K562 (cell line): ENCODE data around the gene PRMT7. TPM values are rescaled to one million over a fixed set of nuclear protein-coding genes. Genes with fewer than 3 reads are reported as not detected.

Source experiments
- ATF7 ChIP-seq: fragments of 450-650 bp; IDR thresholded peaks from 2 replicates; pipeline ENCODE4 v1.7.1; 2014; ENCODE audit warnings: mild to moderate bottlenecking, moderate library complexity
- GABPB2 ChIP-seq: fragments of 250-450 bp; sonication (Bioruptor Pico); conservative IDR thresholded peaks from 2 replicates; pipeline ENCODE4 v1.5.1; 2021; ENCODE audit warnings: mild to moderate bottlenecking
- HDAC2 ChIP-seq: fragments of 450-650 bp; IDR thresholded peaks from 2 replicates; pipeline ENCODE4 v1.6.1; 2016; ENCODE audit warnings: mild to moderate bottlenecking
- ILF3 ChIP-seq: fragments of 450-650 bp; IDR thresholded peaks from 2 replicates; pipeline ENCODE4 v1.6.1; 2018; ENCODE audit warnings: antibody characterized with exemption, mild to moderate bottlenecking, moderate library complexity, borderline replicate concordance
- L3MBTL2 ChIP-seq: fragments of 450-650 bp; IDR thresholded peaks from 2 replicates; pipeline ENCODE4 v1.6.1; 2016; ENCODE audit warnings: mild to moderate bottlenecking, moderate library complexity
- MCM2 ChIP-seq: fragments of 450-650 bp; IDR thresholded peaks from 2 replicates; pipeline ENCODE4 v1.6.1; 2017; ENCODE audit warnings: low read depth, mild to moderate bottlenecking
- NELFE ChIP-seq: IDR thresholded peaks from 2 replicates; pipeline ENCODE4 v1.6.1; 2011; ENCODE audit warnings: mild to moderate bottlenecking; ENCODE audit not compliant: insufficient read depth, insufficient read length
- OTX1 ChIP-seq: fragments of 450-650 bp; formaldehyde crosslinking; IDR thresholded peaks from 2 replicates; pipeline ENCODE4 v1.4.0; 2022; ENCODE audit warnings: mild to moderate bottlenecking
- PHF20 ChIP-seq: fragments of 450-650 bp; IDR thresholded peaks from 2 replicates; pipeline ENCODE4 v1.6.1; 2018; ENCODE audit not compliant: partially characterized antibody
- RAD21 ChIP-seq, 2 experiments: fragments of 250-450 bp in 1 of 2; fragments of 450-650 bp in 1 of 2; sonication (Bioruptor Pico) in 1 of 2; formaldehyde crosslinking in 1 of 2; IDR thresholded peaks in 1 of 2; conservative IDR thresholded peaks in 1 of 2; 2 replicates each; pipeline versions ENCODE4 v1.4.0 to v1.8.0; 2020 to 2022; ENCODE audit warnings: mild to moderate bottlenecking in 2 of 2, moderate library complexity in 1 of 2
- RBFOX2 ChIP-seq: fragments of 200-400 bp; formaldehyde crosslinking; IDR thresholded peaks from 2 replicates; pipeline ENCODE4 v1.6.1; 2017; ENCODE audit warnings: low read depth, mild to moderate bottlenecking, low read length, moderate library complexity
- RBM39 ChIP-seq: fragments of 200-400 bp; formaldehyde crosslinking; optimal IDR thresholded peaks from 2 replicates; pipeline ENCODE3; 2018; ENCODE audit warnings: low read depth, low read length
- SMAD4 ChIP-seq: fragments of 250-450 bp; sonication (Bioruptor Pico); conservative IDR thresholded peaks from 2 replicates; pipeline ENCODE4 v1.8.0; 2021; ENCODE audit warnings: inconsistent platforms, mild to moderate bottlenecking, moderate library complexity
- TOE1 ChIP-seq, 2 experiments: fragments of 450-650 bp in 1 of 2; sonication (generic) in 1 of 2; formaldehyde crosslinking in 1 of 2; IDR thresholded peaks; 2 replicates each; pipeline versions ENCODE4 v1.7.1 to v1.8.0; 2016 to 2022; ENCODE audit warnings: borderline replicate concordance in 2 of 2, mild to moderate bottlenecking in 2 of 2, antibody characterized with exemption in 1 of 2, inconsistent platforms in 1 of 2, low read depth in 1 of 2, missing genetic modification reagents in 1 of 2, moderate library complexity in 1 of 2
- ZNF3 ChIP-seq: fragments of 250-450 bp; sonication (Bioruptor Pico); IDR thresholded peaks from 2 replicates; pipeline ENCODE4 v1.5.0; 2021; ENCODE audit warnings: mild to moderate bottlenecking, moderate library complexity
- ZNF408 ChIP-seq: fragments of 250-450 bp; sonication (Bioruptor Pico); IDR thresholded peaks from 2 replicates; pipeline ENCODE4 v1.4.0; 2020; ENCODE audit warnings: low read depth, mild to moderate bottlenecking, moderate library complexity
- ZNF445 ChIP-seq: fragments of 250-450 bp; sonication (Bioruptor Pico); IDR thresholded peaks from 2 replicates; pipeline ENCODE4 v1.4.0; 2020; ENCODE audit warnings: low read depth, mild to moderate bottlenecking, moderate library complexity
- ZNF75A ChIP-seq: fragments of 450-650 bp; formaldehyde crosslinking; IDR thresholded peaks from 2 replicates; pipeline ENCODE4 v1.4.0; 2020; ENCODE audit warnings: mild to moderate bottlenecking
- ZNF79 ChIP-seq: fragments of 250-450 bp; sonication (Bioruptor Pico); IDR thresholded peaks from 2 replicates; pipeline ENCODE4 v1.4.0; 2020; ENCODE audit warnings: low read depth, mild to moderate bottlenecking, moderate library complexity
- ZZZ3 ChIP-seq: fragments of 450-650 bp; IDR thresholded peaks from 2 replicates; pipeline ENCODE4 v1.6.1; 2016; ENCODE audit warnings: antibody characterized with exemption, mild to moderate bottlenecking, moderate library complexity
- polyA plus RNA-seq, 8 experiments: library from polyadenylated mRNA; depleted of rRNA in 4 of 8; stranded (reverse) in 5 of 8; unstranded in 3 of 8; fragments of >200 nt; fragmentation: Nextera tagmentation in 2 of 8; fragmentation: Illumina TruSeq in 1 of 8; extraction: Ambion mirVana in 2 of 8; extraction: Trizol in 1 of 8; gene quantifications; 2 replicates each; pipeline versions ENCODE4 v1.2.1 to v1.2.3, GENCODE V29; 2011 to 2014; ENCODE audit warnings: inconsistent platforms in 1 of 8, missing spikeins in 1 of 8
- total RNA-seq, 7 experiments: library from RNA; depleted of rRNA in 6 of 7; stranded (reverse); fragments of >200 nt in 6 of 7; fragmentation: Illumina TruSeq in 2 of 7; extraction: Trizol in 2 of 7; gene quantifications; 2 replicates each; pipeline versions ENCODE4 v1.2.1 to v1.2.3, GENCODE V29; 2011 to 2021; ENCODE audit warnings: low replicate concordance in 1 of 7
- TF ChIP-seq, protein P1 (sequence below): sonication (generic); formaldehyde crosslinking; IDR thresholded peaks from 2 replicates; pipeline ENCODE4 v1.8.0; 2022; ENCODE audit warnings: missing genetic modification reagents, mild to moderate bottlenecking, borderline replicate concordance
- TF ChIP-seq, protein P2 (sequence below): fragments of 450-650 bp; formaldehyde crosslinking; IDR thresholded peaks from 2 replicates; pipeline ENCODE4 v1.4.0; 2020; ENCODE audit warnings: mild to moderate bottlenecking, mixed read lengths

Gene PRMT7
- total and polyA plus RNA-seq, 9 of the 15 experiments (the other 6 are each of a cell fraction or from before 2014, with no cell fraction given), result 6.4 to 88.8 (median 73.1) TPM

DNA sequence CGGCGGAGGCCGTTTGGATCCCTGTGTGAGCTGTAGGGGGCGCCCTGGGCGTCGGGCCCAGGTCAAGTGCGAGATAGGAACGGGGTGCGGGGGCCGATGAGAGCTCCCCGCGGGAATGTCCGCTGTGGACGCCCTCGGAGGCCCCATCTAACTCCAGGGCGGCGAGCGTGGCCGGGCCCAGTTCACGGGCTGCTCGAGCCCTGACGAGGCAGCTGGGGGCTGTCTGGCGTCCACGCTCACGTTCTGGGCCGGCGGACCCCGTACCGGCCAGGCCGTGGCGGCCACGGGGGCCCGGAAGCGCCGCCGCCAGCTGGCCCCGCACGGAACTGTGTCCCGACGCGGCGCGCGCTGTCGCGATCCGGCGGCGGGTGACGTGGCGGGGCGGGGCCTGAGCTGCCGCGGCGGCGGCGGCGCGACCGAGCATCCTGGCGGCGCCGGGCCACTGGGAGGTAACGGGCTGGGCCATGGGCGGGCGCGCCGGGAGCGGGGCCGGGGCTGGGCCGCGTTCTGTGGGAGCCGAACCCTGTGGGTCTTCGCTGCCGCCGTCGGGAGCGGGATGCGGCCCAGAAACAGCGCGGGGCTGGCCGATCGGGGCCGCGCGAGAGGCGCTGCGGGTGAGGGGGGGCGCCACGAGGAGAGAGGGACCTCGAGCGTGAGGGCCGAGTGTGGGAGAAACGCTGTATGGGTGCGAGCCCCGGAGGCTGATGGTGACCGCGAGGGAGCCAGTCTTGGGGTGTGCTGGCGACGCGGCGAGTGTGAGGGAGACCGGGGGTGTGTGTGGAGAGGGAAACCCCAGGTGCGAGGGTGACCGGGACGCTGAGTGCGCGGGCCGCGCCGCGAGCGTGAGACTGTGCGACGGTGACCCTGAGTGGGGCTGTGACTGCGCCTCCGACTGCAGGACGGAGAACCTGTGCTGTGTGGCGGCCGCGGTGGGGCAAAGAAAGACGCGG lies 46.4 kb upstream of the PRMT7 start, which contains the start of gene SLC7A6 (continued):
- TF ChIP-seq TOE1 (IDR thresholded peaks at IDR 0.05; ENCODE audit: borderline replicate concordance) (no peak; the same call in none of the 2 replicates), TOE1 (CRISPR knock-in tag; IDR thresholded peaks at IDR 0.05; ENCODE audit: borderline replicate concordance, low read depth) (0 out of 2 replicates have a peak, but pooled peaks have one; percentile 58), L3MBTL2 (peak; percentile 82), ILF3 (peak; percentile 76; the same call in 1 of the 2 replicates), SMAD4 (CRISPR knock-in tag) (peak; percentile 99), HDAC2 (no peak), NELFE (no peak), RBFOX2 (peak; percentile 89), MCM2 (no peak), ZNF408 (no peak), GABPB2 (CRISPR knock-in tag) (no peak), ZNF3 (no peak), ZZZ3 (no peak), OTX1 (CRISPR knock-in tag) (no peak), ATF7 (peak; percentile 90), ZNF79 (CRISPR knock-in tag) (no peak), RBM39 (no peak), ZNF75A (CRISPR knock-in tag) (no peak), PHF20 (peak; percentile 52), RAD21 (CRISPR knock-in tag; conservative IDR thresholded peaks at IDR 0.05 in 1 of 2, IDR thresholded peaks at IDR 0.05 in 1 of 2) (peak; percentile 46 to 68), ZNF445 (CRISPR knock-in tag) (no peak)
- TF ChIP-seq, protein P1, sequence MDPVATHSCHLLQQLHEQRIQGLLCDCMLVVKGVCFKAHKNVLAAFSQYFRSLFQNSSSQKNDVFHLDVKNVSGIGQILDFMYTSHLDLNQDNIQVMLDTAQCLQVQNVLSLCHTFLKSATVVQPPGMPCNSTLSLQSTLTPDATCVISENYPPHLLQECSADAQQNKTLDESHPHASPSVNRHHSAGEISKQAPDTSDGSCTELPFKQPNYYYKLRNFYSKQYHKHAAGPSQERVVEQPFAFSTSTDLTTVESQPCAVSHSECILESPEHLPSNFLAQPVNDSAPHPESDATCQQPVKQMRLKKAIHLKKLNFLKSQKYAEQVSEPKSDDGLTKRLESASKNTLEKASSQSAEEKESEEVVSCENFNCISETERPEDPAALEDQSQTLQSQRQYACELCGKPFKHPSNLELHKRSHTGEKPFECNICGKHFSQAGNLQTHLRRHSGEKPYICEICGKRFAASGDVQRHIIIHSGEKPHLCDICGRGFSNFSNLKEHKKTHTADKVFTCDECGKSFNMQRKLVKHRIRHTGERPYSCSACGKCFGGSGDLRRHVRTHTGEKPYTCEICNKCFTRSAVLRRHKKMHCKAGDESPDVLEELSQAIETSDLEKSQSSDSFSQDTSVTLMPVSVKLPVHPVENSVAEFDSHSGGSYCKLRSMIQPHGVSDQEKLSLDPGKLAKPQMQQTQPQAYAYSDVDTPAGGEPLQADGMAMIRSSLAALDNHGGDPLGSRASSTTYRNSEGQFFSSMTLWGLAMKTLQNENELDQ (CRISPR knock-in tag), result no peak
- TF ChIP-seq, protein P2, sequence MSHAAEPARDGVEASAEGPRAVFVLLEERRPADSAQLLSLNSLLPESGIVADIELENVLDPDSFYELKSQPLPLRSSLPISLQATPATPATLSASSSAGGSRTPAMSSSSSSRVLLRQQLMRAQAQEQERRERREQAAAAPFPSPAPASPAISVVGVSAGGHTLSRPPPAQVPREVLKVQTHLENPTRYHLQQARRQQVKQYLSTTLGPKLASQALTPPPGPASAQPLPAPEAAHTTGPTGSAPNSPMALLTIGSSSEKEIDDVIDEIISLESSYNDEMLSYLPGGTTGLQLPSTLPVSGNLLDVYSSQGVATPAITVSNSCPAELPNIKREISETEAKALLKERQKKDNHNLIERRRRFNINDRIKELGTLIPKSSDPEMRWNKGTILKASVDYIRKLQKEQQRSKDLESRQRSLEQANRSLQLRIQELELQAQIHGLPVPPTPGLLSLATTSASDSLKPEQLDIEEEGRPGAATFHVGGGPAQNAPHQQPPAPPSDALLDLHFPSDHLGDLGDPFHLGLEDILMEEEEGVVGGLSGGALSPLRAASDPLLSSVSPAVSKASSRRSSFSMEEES (CRISPR knock-in tag), result no peak
